K562 (cell line): ENCODE results near the gene TMCC1. TPM values are rescaled to one million over a fixed set of nuclear protein-coding genes. Genes with fewer than 3 reads are reported as not detected.

ENCODE experiments used
- ATAC-seq: fragments of 200-7000 bp; cut with Tn5 transposase; 3 replicates; pipeline ENCODE4 v1.9.1; 2020; ENCODE audit warnings: moderate library complexity
- BruUV-seq: library from RNA; stranded (reverse); fragments of 400-500 nt; replicated peaks from 2 replicates; lab custom pipeline; 2021; lab: Mats Ljungman, UMichigan
- CTCF ChIA-PET: fragments of 300-600 bp; formaldehyde crosslinking; extraction: SDS; loops from one replicate; lab custom pipeline; 2021; ENCODE audit warnings: low intra/inter-chr PET ratio; lab: Yijun Ruan, JAX
- POLR2A ChIA-PET: fragments of 300-600, 350-650 bp; sonication (Branson Sonifier 250); formaldehyde crosslinking; extraction: SDS; loops from one replicate; lab custom pipeline; 2021; ENCODE audit warnings: antibody characterized with exemption, inconsistent platforms; lab: Yijun Ruan, JAX
- DNase-seq, 4 experiments: peaks; one replicate each; pipeline versions ENCODE4 v3.0.0 to v3.0.0-alpha.2; 2011 to 2018; ENCODE audit warnings: low spot score in 3 of 4, mixed read lengths in 3 of 4; ENCODE audit errors: extremely low read depth in 1 of 4
- FAIRE-seq: peaks from 2 replicates; lab custom pipeline; 2011; peaks lifted over from hg19 to GRCh38; lab: Jason Lieb, UNC
- H2AFZ ChIP-seq: 2 replicates; pipeline ENCODE4 v1.6.0; 2011; ENCODE audit warnings: low read depth, low read length, control low read depth, inconsistent platforms
- H3K27ac ChIP-seq: fragments of 200-600 bp; 3 replicates; pipeline ENCODE4 v1.8.0; 2011; ENCODE audit warnings: low read depth, mild to moderate bottlenecking, control low read depth, inconsistent platforms, low read length, moderate library complexity, mixed read lengths; ENCODE audit errors: extremely low read depth
- H3K27me3 ChIP-seq, 2 experiments: fragments of 300-600 bp in 1 of 2; 2 replicates in 1 of 2; 3 replicates in 1 of 2; pipeline versions ENCODE4 v1.6.0 to v1.8.0; 2011; ENCODE audit warnings: inconsistent platforms in 2 of 2, low read length in 2 of 2, mild to moderate bottlenecking in 1 of 2, mixed read lengths in 1 of 2, moderate library complexity in 1 of 2; ENCODE audit not compliant: control insufficient read depth in 2 of 2, insufficient read depth in 2 of 2
- H3K36me3 ChIP-seq: fragments of 300-600 bp; 3 replicates; pipeline ENCODE4 v1.8.0; 2011; ENCODE audit warnings: mild to moderate bottlenecking, low read length, inconsistent platforms; ENCODE audit not compliant: control insufficient read depth, insufficient read depth
- H3K4me1 ChIP-seq, 2 experiments: fragments of 200-600 bp in 1 of 2; replicated peaks in 1 of 2; 2 replicates in 1 of 2; 3 replicates in 1 of 2; pipeline versions ENCODE4 v1.5.1 to v1.8.0; 2011; ENCODE audit warnings: inconsistent platforms in 2 of 2, low read length in 2 of 2, mild to moderate bottlenecking in 1 of 2, mixed read lengths in 1 of 2, moderate library complexity in 1 of 2; ENCODE audit not compliant: control insufficient read depth in 2 of 2, insufficient read depth in 2 of 2
- H3K4me2 ChIP-seq: 2 replicates; pipeline ENCODE4 v1.6.1; 2011; ENCODE audit warnings: low read length, control low read depth, inconsistent platforms, mixed read lengths; ENCODE audit not compliant: insufficient read depth
- H3K4me3 ChIP-seq: fragments of 200-600 bp; sonication (generic), shearing (Covaris generic); 2 replicates; pipeline ENCODE4 v1.5.1; 2016; ENCODE audit warnings: control low read depth, inconsistent platforms
- H3K79me2 ChIP-seq: fragments of 200-600 bp; 3 replicates; pipeline ENCODE4 v1.8.0; 2011; ENCODE audit warnings: low read length, inconsistent platforms; ENCODE audit not compliant: control insufficient read depth, insufficient read depth
- H3K9ac ChIP-seq, 2 experiments: 2 replicates each; pipeline versions ENCODE4 v1.6.0 to v1.6.1; 2011; ENCODE audit warnings: low read depth in 2 of 2, low read length in 2 of 2, control low read depth in 1 of 2, inconsistent platforms in 1 of 2, mild to moderate bottlenecking in 1 of 2, mixed read lengths in 1 of 2; ENCODE audit not compliant: insufficient read depth in 1 of 2
- H3K9me1 ChIP-seq: one replicate; pipeline ENCODE4 v1.6.0; 2011; ENCODE audit warnings: inconsistent platforms, mild to moderate bottlenecking, low read length, moderate library complexity; ENCODE audit not compliant: control insufficient read depth, insufficient read depth
- H3K9me3 ChIP-seq: replicated peaks from 2 replicates; pipeline ENCODE4 v1.5.1; 2011; ENCODE audit warnings: low read depth, low read length, inconsistent platforms; ENCODE audit not compliant: control insufficient read depth, insufficient read depth
- H4K20me1 ChIP-seq: replicated peaks from 2 replicates; pipeline ENCODE4 v1.6.1; 2011; ENCODE audit warnings: low read length, inconsistent platforms, mixed read lengths; ENCODE audit not compliant: control insufficient read depth, insufficient read depth
- CHD4 ChIP-seq: fragments of 200-600 bp; sonication (generic); IDR thresholded peaks from 3 replicates; pipeline ENCODE4 v1.6.1; 2012; ENCODE audit warnings: low read depth, mild to moderate bottlenecking, mixed read lengths, low read length, inconsistent platforms; ENCODE audit not compliant: insufficient read depth, insufficient replicate concordance, poor library complexity, severe bottlenecking
- JUN ChIP-seq, 2 experiments: sonication (generic) in 1 of 2; formaldehyde crosslinking in 1 of 2; IDR thresholded peaks; 2 replicates each; pipeline versions ENCODE4 v1.6.1 to v1.8.0; 2012 to 2022; ENCODE audit warnings: borderline replicate concordance in 2 of 2, mild to moderate bottlenecking in 2 of 2, improper control_type of control experiment in 1 of 2, low read depth in 1 of 2, low read length in 1 of 2, missing genetic modification reagents in 1 of 2
- KDM1A ChIP-seq, 2 experiments: fragments of 450-650 bp; IDR thresholded peaks; 2 replicates each; pipeline ENCODE4 v1.6.1; 2016; ENCODE audit warnings: mild to moderate bottlenecking in 2 of 2
- MCM2 ChIP-seq: fragments of 450-650 bp; IDR thresholded peaks from 2 replicates; pipeline ENCODE4 v1.6.1; 2017; ENCODE audit warnings: low read depth, mild to moderate bottlenecking
- MEIS2 ChIP-seq: fragments of 450-650 bp; IDR thresholded peaks from 2 replicates; pipeline ENCODE4 v1.6.1; 2014; ENCODE audit warnings: mild to moderate bottlenecking; ENCODE audit not compliant: partially characterized antibody
- NR2C1 ChIP-seq, 2 experiments: fragments of 450-650 bp; IDR thresholded peaks; 2 replicates each; pipeline ENCODE4 v1.6.1; 2017; ENCODE audit warnings: mild to moderate bottlenecking in 2 of 2, antibody characterized with exemption in 1 of 2, inconsistent platforms in 1 of 2, missing compliant biosample characterization in 1 of 2, missing genetic modification characterization in 1 of 2
- NR2C2 ChIP-seq, 2 experiments: fragments of 200-800 bp in 1 of 2; sonication (Bioruptor generic) in 1 of 2; sonication (generic) in 1 of 2; formaldehyde crosslinking in 1 of 2; IDR thresholded peaks; 2 replicates each; pipeline versions ENCODE4 v1.6.1 to v1.8.0; 2016 to 2022; ENCODE audit warnings: mild to moderate bottlenecking in 1 of 2, missing compliant biosample characterization in 1 of 2, missing genetic modification characterization in 1 of 2, missing genetic modification reagents in 1 of 2
- TAF15 ChIP-seq: fragments of 200-400 bp; formaldehyde crosslinking; IDR thresholded peaks from 2 replicates; pipeline ENCODE4 v1.6.1; 2017; ENCODE audit warnings: mild to moderate bottlenecking, low read depth, low read length, moderate library complexity
- ZNF239 ChIP-seq: fragments of 250-450 bp; sonication (Bioruptor Pico); IDR thresholded peaks from 2 replicates; pipeline ENCODE4 v1.4.0; 2020; ENCODE audit warnings: mild to moderate bottlenecking
- WGBS: fragments of 100-300 bp; shearing (Covaris generic); methylation state at CpG from one replicate; pipeline ENCODE4 v1.1.6; 2016; ENCODE audit warnings: low coverage, mixed read lengths; ENCODE audit not compliant: insufficient coverage; ENCODE audit errors: missing lambda C conversion rate; 5-methylcytosine and 5-hydroxymethylcytosine counted together
- in situ Hi-C: fragments of 300-500 bp; cut with MboI; formaldehyde crosslinking; loops from 4 replicates; pipeline ENCODE4 v1.15.0; 2018; ENCODE audit warnings: inconsistent platforms, mixed read lengths
- intact Hi-C: fragments of 100-400 bp; cut with micrococcal nuclease; formaldehyde crosslinking; loops from 2 replicates; pipeline ENCODE4 v1.14.2; 2022
- polyA plus RNA-seq, 8 experiments: library from polyadenylated mRNA; depleted of rRNA in 4 of 8; stranded (reverse) in 5 of 8; unstranded in 3 of 8; fragments of >200 nt; fragmentation: Nextera tagmentation in 2 of 8; fragmentation: Illumina TruSeq in 1 of 8; extraction: Ambion mirVana in 2 of 8; extraction: Trizol in 1 of 8; gene quantifications; 2 replicates each; pipeline versions ENCODE4 v1.2.1 to v1.2.3, GENCODE V29; 2011 to 2014; ENCODE audit warnings: inconsistent platforms in 1 of 8, missing spikeins in 1 of 8
- total RNA-seq, 7 experiments: library from RNA; depleted of rRNA in 6 of 7; stranded (reverse); fragments of >200 nt in 6 of 7; fragmentation: Illumina TruSeq in 2 of 7; extraction: Trizol in 2 of 7; gene quantifications; 2 replicates each; pipeline versions ENCODE4 v1.2.1 to v1.2.3, GENCODE V29; 2011 to 2021; ENCODE audit warnings: low replicate concordance in 1 of 7
- TF ChIP-seq, protein P1 (sequence below): fragments of 250-450 bp; sonication (Bioruptor Pico); IDR thresholded peaks from 2 replicates; pipeline ENCODE4 v1.6.1; 2021; ENCODE audit warnings: mild to moderate bottlenecking
- TF ChIP-seq, protein P2 (sequence below), 2 experiments: IDR thresholded peaks in 1 of 2; conservative IDR thresholded peaks in 1 of 2; 2 replicates each; pipeline ENCODE4 v1.6.1; 2016; ENCODE audit warnings: low read depth in 2 of 2, mild to moderate bottlenecking in 1 of 2, missing compliant biosample characterization in 1 of 2, missing genetic modification characterization in 1 of 2, moderate library complexity in 1 of 2

TMCC1 gene
- total and polyA plus RNA-seq, 9 of the 15 experiments (the other 6 are each of a cell fraction or from before 2014, with no cell fraction given) = 0.89 to 8.7 (median 4.0) TPM

DNA sequence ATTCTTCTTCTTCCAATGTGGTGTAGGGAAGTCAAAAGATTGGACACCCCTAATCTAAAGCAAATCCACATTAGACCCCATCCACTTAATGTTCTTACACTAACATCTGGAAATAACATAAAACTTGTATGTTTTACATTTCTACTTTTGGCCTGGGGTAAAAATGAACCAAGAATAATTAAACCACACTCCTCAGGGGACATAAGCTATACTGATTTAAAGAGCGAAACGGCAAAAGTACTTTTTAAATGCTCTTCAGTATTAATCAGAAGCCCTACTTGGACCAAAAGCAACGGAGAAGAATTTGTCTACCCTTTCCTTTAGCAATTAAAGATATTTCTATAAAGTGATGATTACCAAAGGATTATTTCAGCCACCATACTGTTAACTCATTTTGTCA is 123.9 kb downstream of the TMCC1 start:
- ATAC-seq (no peak), DNase-seq (no peak), FAIRE-seq (no peak)
- no peak overlapping the region for H3K4me2 ChIP-seq
- no peak overlapping the region for H3K4me3 ChIP-seq
- H3K9me1 ChIP-seq = no peaks in the 10 kb centered on the region
- no peaks in the 10 kb centered on the region for H3K36me3 ChIP-seq
- CTCF ChIA-PET = no interaction called here
- no peaks in the 10 kb centered on the region for H3K79me2 ChIP-seq
- no peak for TF ChIP-seq ZNF239 (CRISPR knock-in tag)
- TF ChIP-seq TAF15 = no peak
- POLR2A ChIA-PET = no interaction called here
- WGBS = 94% methylated on average over 3 of the region's 3 CpGs
- H2AFZ ChIP-seq = no peak overlapping the region
- no peak overlapping the region for H3K27ac ChIP-seq
- no peaks in the 10 kb centered on the region for H3K27me3 ChIP-seq
- no peaks in the 10 kb centered on the region for H3K9me3 ChIP-seq
- no peaks in the 10 kb centered on the region for H4K20me1 ChIP-seq
- in situ Hi-C loops (no loop called here), intact Hi-C loops (no loop called here)
- H3K4me1 ChIP-seq = no peaks in the 10 kb centered on the region; a peak in 2 of 5 replicates
- no TSS peak for BruUV-seq
- no peak overlapping the region for H3K9ac ChIP-seq

DNA sequence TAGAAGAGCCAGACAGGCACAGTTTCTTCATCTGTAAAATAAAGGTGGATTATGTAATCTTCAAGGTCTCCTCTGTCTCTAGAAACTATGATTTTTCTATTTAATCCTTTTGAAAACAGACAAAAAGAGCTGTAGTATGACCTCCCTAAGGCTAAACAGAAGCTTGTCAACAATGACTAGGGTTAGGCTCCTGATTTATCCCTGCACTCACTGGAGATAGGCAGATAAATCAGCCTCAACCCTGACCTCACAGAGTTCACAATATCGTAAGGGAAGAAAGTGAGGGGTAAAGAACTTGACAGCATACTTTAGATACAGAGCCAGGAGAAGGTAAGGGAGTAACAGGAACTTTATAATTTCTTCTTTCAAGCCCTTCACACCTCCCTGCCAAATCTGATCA is 124.8 kb downstream of the TMCC1 start:
- no TSS peak for BruUV-seq
- Histone ChIP-seq H3K4me2 (no peak overlapping the region), H3K4me3 (no peak overlapping the region), H3K9ac (no peak overlapping the region), H3K9me1 (no peaks in the 10 kb centered on the region), H3K36me3 (no peaks in the 10 kb centered on the region), H2AFZ (no peak overlapping the region), H3K79me2 (no peaks in the 10 kb centered on the region), H4K20me1 (no peaks in the 10 kb centered on the region), H3K27me3 (no peaks in the 10 kb centered on the region), H3K9me3 (no peaks in the 10 kb centered on the region), H3K4me1 (no peaks in the 10 kb centered on the region; a peak in 2 of 5 replicates), H3K27ac (no peak overlapping the region)
- intact Hi-C loops = no loop called here
- in situ Hi-C loops = no loop called here
- no peak for FAIRE-seq
- POLR2A ChIA-PET = no interaction called here
- WGBS = 0% methylated on average over 1 of the region's 1 CpG
- DNase-seq = peak in 2 of 4 experiments; percentile 8 to 11
- ATAC-seq = peak; percentile 62
- CTCF ChIA-PET = no interaction called here
- TF ChIP-seq CHD4 (no peak), KDM1A (IDR thresholded peaks at IDR 0.05) (0 out of 4 replicates have a peak, but pooled peaks have one; percentile 23 to 26), NR2C2 (CRISPR knock-in tag; IDR thresholded peaks at IDR 0.05) (no peak), NR2C2 (tag; IDR thresholded peaks at IDR 0.05) (peak; percentile 63), NR2C1 (IDR thresholded peaks at IDR 0.05) (peak; percentile 52; the same call in 1 of the 2 replicates), NR2C1 (tag; IDR thresholded peaks at IDR 0.05) (peak; percentile 52), JUN (IDR thresholded peaks at IDR 0.05; ENCODE audit: borderline replicate concordance, low read depth, low read length) (no peak), JUN (CRISPR knock-in tag; IDR thresholded peaks at IDR 0.05; ENCODE audit: borderline replicate concordance) (no peak), MEIS2 (peak; percentile 68), MCM2 (no peak)
- TF ChIP-seq, protein P1, sequence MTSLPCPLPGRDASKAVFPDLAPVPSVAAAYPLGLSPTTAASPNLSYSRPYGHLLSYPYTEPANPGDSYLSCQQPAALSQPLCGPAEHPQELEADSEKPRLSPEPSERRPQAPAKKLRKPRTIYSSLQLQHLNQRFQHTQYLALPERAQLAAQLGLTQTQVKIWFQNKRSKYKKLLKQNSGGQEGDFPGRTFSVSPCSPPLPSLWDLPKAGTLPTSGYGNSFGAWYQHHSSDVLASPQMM (CRISPR knock-in tag) = no peak
- TF ChIP-seq, protein P2, sequence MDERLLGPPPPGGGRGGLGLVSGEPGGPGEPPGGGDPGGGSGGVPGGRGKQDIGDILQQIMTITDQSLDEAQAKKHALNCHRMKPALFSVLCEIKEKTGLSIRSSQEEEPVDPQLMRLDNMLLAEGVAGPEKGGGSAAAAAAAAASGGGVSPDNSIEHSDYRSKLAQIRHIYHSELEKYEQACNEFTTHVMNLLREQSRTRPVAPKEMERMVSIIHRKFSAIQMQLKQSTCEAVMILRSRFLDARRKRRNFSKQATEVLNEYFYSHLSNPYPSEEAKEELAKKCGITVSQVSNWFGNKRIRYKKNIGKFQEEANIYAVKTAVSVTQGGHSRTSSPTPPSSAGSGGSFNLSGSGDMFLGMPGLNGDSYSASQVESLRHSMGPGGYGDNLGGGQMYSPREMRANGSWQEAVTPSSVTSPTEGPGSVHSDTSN (CRISPR knock-in tag; IDR thresholded peaks at IDR 0.05; ENCODE audit: low read depth) = no peak
- TF ChIP-seq, protein P2 (tag; conservative IDR thresholded peaks at IDR 0.05; ENCODE audit: low read depth) = peak; percentile 79
